H1 (cell line): ENCODE data around the gene ZFP90. TPM values are rescaled to one million over a fixed set of nuclear protein-coding genes. Genes with fewer than 3 reads are reported as not detected.

Source experiments
- CREB1 ChIP-seq: IDR thresholded peaks from 2 replicates; pipeline ENCODE4 v1.6.1; 2012; ENCODE audit warnings: inconsistent platforms
- CTCF ChIP-seq, 3 experiments: IDR thresholded peaks; 1 replicate in 2 of 3; 2 replicates in 1 of 3; pipeline versions ENCODE4 v1.5.1 to v1.6.1; 2011; ENCODE audit warnings: low read length in 3 of 3, mild to moderate bottlenecking in 3 of 3, inconsistent platforms in 2 of 3, low read depth in 1 of 3, moderate library complexity in 1 of 3; ENCODE audit not compliant: insufficient read depth in 1 of 3; ENCODE audit errors: control extremely low read depth in 1 of 3
- MAFK ChIP-seq: IDR thresholded peaks from 2 replicates; pipeline ENCODE4 v1.6.1; 2012; ENCODE audit warnings: low read depth, mild to moderate bottlenecking, improper control_type of control experiment, low read length
- RAD21 ChIP-seq, 2 experiments: IDR thresholded peaks in 1 of 2; conservative IDR thresholded peaks in 1 of 2; 2 replicates each; pipeline ENCODE4 v1.6.1; 2011; ENCODE audit warnings: low read depth in 2 of 2, low read length in 2 of 2, improper control_type of control experiment in 1 of 2, inconsistent platforms in 1 of 2, mild to moderate bottlenecking in 1 of 2, moderate library complexity in 1 of 2
- TAF1 ChIP-seq: IDR thresholded peaks from 2 replicates; pipeline ENCODE4 v1.6.1; 2011; ENCODE audit warnings: mild to moderate bottlenecking, low read depth, low read length
- TBP ChIP-seq: IDR thresholded peaks from 2 replicates; pipeline ENCODE4 v1.6.1; 2011; ENCODE audit warnings: low read depth, low read length, improper control_type of control experiment
- polyA plus RNA-seq, 7 experiments: library from polyadenylated mRNA; depleted of rRNA in 3 of 7; stranded (reverse) in 5 of 7; unstranded in 2 of 7; fragments of >200 nt in 5 of 7; fragments of 200-250 nt in 2 of 7; gene quantifications; 1 replicate in 5 of 7; 2 replicates in 1 of 7; 4 replicates in 1 of 7; pipeline versions ENCODE4 v1.2.1 to v1.2.3, GENCODE V29; 2011 to 2013; ENCODE audit warnings: missing spikeins in 2 of 7, mixed read lengths in 2 of 7
- total RNA-seq: library from RNA; stranded (reverse); fragmentation: NEBNext Ultra II Directional; extraction: Animal tissue kit (Norgen Biotek cat#: 25700); gene quantifications from 2 replicates; pipeline ENCODE4 v1.2.1, GENCODE V29; 2021

The ZFP90 gene
- total and polyA plus RNA-seq, 2 of the 8 experiments (the other 6 are each of a cell fraction or from before 2014, with no cell fraction given), result 10.3 to 19.1 TPM

- TF ChIP-seq MAFK, result peak; percentile 20; the same call in 1 of the 2 replicates
- TF ChIP-seq CREB1, result peak; percentile 76
- TF ChIP-seq TAF1, result peak; percentile 64
- TF ChIP-seq TBP, result peak; percentile 55; the same call in 1 of the 2 replicates
- TF ChIP-seq CTCF (IDR thresholded peaks at IDR 0.05; ENCODE audit: control extremely low read depth in 1 of 3, insufficient read depth in 1 of 3, low read depth in 1 of 3, low read length in 3 of 3), result peak; percentile 94 to 99 (median 98)
- TF ChIP-seq RAD21 (IDR thresholded peaks at IDR 0.05 in 1 of 2, conservative IDR thresholded peaks at IDR 0.05 in 1 of 2; ENCODE audit: low read depth in 2 of 2, low read length in 2 of 2), result peak; percentile 97
- TF ChIP-seq, all 59 proteins: peak for 11
Measured at GRCh38 chr16:68528686-68529379, 10.3 kb upstream of the ZFP90 start (continued).
